ENCODE results near the gene TM4SF18.

DNA sequence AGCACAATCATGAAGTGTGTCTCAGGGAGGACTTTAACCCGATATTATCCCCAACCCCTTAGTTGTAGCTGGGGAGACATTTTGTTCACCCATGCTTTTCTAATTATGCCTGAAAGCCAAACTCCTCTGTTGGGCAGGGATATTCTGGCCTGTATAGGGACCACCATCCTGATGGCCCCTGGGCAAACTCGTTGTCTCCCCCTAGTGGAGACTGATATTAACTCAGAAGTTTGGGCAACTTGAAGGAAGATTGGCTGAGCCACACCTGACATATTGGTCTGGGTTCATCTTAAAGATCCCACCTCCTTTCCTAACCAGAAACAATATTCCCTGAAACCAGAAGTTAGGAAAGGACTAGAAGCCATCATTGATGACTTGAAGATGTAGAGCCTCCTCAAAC is 42.3 kb downstream of the TM4SF18 start:
- TF ChIP-seq EZH2 (IDR thresholded peaks at IDR 0.05; ENCODE audit: low read depth, unreplicated experiment) (no peak), CREB1 (CRISPR knock-in tag; IDR thresholded peaks at IDR 0.05; ENCODE audit: low read depth) (no peak), POLR2AphosphoS5 (IDR thresholded peaks at IDR 0.05; ENCODE audit: low read depth) (no peak), EZH2phosphoT487 (IDR thresholded peaks at IDR 0.05; ENCODE audit: unreplicated experiment) (no peak), ZNF331 (CRISPR knock-in tag; IDR thresholded peaks at IDR 0.05; ENCODE audit: low read depth) (no peak), STAT1 (IDR thresholded peaks at IDR 0.05; ENCODE audit: unreplicated experiment) (no peak)
- TF ChIP-seq, protein P1, sequence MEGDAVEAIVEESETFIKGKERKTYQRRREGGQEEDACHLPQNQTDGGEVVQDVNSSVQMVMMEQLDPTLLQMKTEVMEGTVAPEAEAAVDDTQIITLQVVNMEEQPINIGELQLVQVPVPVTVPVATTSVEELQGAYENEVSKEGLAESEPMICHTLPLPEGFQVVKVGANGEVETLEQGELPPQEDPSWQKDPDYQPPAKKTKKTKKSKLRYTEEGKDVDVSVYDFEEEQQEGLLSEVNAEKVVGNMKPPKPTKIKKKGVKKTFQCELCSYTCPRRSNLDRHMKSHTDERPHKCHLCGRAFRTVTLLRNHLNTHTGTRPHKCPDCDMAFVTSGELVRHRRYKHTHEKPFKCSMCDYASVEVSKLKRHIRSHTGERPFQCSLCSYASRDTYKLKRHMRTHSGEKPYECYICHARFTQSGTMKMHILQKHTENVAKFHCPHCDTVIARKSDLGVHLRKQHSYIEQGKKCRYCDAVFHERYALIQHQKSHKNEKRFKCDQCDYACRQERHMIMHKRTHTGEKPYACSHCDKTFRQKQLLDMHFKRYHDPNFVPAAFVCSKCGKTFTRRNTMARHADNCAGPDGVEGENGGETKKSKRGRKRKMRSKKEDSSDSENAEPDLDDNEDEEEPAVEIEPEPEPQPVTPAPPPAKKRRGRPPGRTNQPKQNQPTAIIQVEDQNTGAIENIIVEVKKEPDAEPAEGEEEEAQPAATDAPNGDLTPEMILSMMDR (conservative IDR thresholded peaks at IDR 0.05; ENCODE audit: low read depth in 2 of 2): peak; percentile 76 to 86
- TF ChIP-seq, protein P2, sequence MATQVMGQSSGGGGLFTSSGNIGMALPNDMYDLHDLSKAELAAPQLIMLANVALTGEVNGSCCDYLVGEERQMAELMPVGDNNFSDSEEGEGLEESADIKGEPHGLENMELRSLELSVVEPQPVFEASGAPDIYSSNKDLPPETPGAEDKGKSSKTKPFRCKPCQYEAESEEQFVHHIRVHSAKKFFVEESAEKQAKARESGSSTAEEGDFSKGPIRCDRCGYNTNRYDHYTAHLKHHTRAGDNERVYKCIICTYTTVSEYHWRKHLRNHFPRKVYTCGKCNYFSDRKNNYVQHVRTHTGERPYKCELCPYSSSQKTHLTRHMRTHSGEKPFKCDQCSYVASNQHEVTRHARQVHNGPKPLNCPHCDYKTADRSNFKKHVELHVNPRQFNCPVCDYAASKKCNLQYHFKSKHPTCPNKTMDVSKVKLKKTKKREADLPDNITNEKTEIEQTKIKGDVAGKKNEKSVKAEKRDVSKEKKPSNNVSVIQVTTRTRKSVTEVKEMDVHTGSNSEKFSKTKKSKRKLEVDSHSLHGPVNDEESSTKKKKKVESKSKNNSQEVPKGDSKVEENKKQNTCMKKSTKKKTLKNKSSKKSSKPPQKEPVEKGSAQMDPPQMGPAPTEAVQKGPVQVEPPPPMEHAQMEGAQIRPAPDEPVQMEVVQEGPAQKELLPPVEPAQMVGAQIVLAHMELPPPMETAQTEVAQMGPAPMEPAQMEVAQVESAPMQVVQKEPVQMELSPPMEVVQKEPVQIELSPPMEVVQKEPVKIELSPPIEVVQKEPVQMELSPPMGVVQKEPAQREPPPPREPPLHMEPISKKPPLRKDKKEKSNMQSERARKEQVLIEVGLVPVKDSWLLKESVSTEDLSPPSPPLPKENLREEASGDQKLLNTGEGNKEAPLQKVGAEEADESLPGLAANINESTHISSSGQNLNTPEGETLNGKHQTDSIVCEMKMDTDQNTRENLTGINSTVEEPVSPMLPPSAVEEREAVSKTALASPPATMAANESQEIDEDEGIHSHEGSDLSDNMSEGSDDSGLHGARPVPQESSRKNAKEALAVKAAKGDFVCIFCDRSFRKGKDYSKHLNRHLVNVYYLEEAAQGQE (IDR thresholded peaks at IDR 0.05; ENCODE audit: unreplicated experiment): no peak
- TF ChIP-seq, protein P3, sequence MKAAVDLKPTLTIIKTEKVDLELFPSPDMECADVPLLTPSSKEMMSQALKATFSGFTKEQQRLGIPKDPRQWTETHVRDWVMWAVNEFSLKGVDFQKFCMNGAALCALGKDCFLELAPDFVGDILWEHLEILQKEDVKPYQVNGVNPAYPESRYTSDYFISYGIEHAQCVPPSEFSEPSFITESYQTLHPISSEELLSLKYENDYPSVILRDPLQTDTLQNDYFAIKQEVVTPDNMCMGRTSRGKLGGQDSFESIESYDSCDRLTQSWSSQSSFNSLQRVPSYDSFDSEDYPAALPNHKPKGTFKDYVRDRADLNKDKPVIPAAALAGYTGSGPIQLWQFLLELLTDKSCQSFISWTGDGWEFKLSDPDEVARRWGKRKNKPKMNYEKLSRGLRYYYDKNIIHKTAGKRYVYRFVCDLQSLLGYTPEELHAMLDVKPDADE (IDR thresholded peaks at IDR 0.05): no peak
